Fibroblast of villous mesenchyme (primary cell): Measurements from ENCODE around the gene PSAPL1. TPM values are rescaled to one million over a fixed set of nuclear protein-coding genes. Genes with fewer than 3 reads are reported as not detected.
"Not testable (repeated sequence)": the region's sequence is repeated elsewhere in the genome, so short reads cannot be mapped to it uniquely, and the experiment has no call there.

Experiments
- DNase-seq: peaks from one replicate; pipeline ENCODE4 v3.0.0-alpha.2; 2010; ENCODE audit warnings: low read depth
- H3K4me3 ChIP-seq: 2 replicates; pipeline ENCODE4 v1.5.1; 2011; ENCODE audit warnings: low read depth, mild to moderate bottlenecking, low read length
- total RNA-seq: library from RNA; depleted of rRNA; stranded (reverse); fragments of >200 nt; gene quantifications from 2 replicates; pipeline ENCODE4 v1.2.3, GENCODE V29; 2012
- TF ChIP-seq, protein P1 (sequence below): IDR thresholded peaks from 2 replicates; pipeline ENCODE4 v1.5.1; 2012; ENCODE audit warnings: low read depth, mild to moderate bottlenecking, low read length; ENCODE audit not compliant: insufficient read depth

PSAPL1 gene
- total RNA-seq, 1 donor: not detected

DNA sequence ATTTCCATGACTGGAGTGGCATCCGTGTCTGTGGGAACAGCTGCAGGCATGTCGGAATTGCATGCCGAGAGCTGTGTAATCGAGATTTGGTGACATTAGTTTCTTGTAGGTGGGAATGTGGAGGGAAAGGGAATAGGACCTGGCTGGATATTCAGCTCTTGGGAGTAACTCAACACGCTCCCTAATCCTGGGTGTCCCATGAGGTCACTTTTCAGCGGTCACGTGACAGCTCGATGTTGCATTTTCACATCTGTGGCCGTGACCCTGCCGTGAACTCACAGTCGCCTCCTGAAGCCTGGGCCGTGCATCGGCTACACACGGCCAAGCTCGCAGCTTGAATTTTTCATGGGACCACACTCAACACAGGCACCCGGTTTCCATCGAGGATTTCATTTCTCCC is 25.8 kb upstream of the PSAPL1 start:
- H3K4me3 ChIP-seq: no peak overlapping the region
- DNase-seq: peak; percentile 8

DNA sequence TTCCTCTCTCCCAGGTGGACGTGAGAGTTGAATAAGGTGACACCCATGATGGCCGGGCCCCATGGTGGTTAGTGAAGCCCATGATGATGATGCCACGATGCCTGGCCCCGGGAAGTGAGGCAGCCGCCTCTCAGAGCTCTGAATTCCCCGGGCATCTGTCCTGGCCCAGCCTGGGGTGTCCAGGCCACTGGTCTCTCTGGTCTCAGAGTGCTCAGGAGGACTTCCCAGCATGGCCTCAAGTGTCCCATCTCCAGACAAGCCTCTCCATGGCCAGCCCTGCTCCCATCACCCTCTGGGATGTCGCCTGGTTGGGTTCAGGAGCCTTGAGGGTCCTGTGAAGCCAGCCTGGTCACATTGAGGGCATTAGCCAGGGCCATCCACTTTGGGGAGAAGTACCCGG is 24.7 kb upstream of the PSAPL1 start:
- H3K4me3 ChIP-seq: no peak overlapping the region
- no peak for DNase-seq
- TF ChIP-seq, protein P1, sequence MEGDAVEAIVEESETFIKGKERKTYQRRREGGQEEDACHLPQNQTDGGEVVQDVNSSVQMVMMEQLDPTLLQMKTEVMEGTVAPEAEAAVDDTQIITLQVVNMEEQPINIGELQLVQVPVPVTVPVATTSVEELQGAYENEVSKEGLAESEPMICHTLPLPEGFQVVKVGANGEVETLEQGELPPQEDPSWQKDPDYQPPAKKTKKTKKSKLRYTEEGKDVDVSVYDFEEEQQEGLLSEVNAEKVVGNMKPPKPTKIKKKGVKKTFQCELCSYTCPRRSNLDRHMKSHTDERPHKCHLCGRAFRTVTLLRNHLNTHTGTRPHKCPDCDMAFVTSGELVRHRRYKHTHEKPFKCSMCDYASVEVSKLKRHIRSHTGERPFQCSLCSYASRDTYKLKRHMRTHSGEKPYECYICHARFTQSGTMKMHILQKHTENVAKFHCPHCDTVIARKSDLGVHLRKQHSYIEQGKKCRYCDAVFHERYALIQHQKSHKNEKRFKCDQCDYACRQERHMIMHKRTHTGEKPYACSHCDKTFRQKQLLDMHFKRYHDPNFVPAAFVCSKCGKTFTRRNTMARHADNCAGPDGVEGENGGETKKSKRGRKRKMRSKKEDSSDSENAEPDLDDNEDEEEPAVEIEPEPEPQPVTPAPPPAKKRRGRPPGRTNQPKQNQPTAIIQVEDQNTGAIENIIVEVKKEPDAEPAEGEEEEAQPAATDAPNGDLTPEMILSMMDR: no peak

More for the DNA sequence above, 25.8 kb upstream of the PSAPL1 start:
- TF ChIP-seq, protein P1: no peak

DNA sequence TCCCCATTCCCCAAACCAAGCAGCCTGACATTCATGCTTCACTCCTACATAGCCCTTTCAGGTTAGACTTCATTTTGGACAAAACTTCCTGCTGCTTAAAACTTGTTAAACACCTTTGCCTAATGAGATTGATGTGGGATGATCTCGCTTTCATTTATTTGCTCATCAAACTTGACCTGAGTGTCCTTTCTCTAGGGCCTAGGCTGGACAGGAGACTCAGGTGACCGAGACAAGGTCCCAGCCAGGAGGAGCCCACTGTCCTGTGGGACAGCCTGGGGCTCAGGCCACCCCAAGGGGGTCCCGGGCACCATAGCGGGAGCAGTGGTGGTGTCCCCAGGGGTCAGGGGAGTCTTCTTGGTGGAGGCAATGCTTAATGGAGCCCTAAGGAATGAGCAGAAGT is 23.7 kb upstream of the PSAPL1 start:
- H3K4me3 ChIP-seq: no peak overlapping the region
- TF ChIP-seq, protein P1: no peak
- no peak for DNase-seq

DNA sequence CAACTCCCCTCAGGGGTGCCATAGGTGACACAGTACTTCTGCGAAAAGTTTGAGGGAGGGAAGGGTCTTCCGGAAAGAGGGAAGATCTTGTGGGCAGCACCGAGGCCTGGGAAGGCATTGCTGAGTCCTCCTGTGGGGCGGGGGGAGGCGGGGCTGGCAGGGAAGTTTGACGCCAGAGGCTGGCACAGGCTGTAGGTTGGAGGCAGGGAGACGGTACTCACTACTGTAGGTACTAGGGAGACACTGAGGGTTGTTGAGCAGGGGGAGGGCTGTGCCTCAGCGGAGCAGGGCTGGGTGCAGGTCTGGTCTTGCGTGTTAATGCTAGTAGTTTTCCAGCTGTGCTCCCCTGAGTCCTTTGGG is 23.3 kb upstream of the PSAPL1 start:
- H3K4me3 ChIP-seq: no peak overlapping the region
- no peak for DNase-seq
- TF ChIP-seq, protein P1: no peak

DNA sequence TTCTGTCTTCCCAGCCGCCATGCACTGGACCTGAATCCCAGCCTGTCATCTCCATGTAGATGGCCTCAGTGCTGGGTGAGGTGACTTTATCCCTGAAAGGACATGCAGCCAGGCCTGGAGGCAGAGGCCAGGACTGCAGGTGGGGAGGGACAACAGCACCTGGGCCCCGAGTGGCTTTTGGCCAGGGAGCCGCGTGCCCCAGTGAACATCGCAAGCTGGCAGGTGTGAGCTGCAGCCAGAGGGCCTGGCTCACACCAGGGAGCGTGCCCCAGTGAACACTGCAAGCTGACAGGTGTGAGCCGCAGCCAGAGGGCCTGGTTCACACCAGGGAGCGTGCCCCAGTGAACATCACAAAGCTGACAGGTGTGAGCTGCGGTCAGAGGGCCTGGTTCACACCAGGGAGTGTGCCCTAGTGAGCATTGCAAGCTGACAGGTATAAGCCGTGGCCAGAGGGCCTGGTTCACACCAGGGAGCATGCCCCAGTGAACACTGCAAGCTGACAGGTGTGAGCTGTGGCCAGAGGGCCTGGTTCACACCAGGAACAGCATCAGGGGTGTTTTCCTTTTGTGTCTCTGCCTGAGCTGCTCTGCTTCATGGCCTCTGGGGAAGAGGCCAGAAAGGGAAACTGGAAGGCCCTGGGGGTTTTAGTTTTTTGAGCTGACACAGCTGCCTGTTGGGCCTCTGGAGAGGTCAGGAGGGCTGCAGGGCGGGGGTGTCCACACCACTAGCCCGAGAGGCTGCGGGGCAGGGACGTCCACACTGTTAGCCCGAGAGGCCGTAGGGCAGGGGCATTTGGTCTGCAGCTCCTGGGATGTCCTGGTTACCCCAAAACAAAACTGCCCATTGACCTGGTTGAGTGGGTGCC is 22.7 kb upstream of the PSAPL1 start:
- H3K4me3 ChIP-seq: no peak overlapping the region
- TF ChIP-seq, protein P1: no peak
- no peak for DNase-seq

DNA sequence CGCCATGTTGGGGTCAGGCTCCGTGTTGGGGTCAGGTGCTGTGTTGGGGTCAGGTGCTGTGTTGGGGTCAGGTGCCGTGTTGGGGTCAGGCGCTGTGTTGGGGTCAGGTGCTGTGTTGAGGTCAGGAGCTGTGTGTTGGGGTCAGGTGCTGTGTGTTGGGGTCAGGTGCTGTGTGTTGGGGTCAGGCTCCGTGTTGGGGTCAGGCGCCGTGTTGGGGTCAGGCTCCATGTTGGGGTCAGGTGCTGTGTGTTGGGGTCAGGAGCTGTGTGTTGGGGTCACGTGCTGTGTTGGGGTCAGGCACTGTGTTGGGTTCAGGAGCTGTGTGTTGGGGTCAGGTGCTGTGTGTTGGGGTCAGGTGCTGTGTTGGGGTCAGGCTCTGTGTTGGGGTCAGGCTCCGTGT is 18.1 kb upstream of the PSAPL1 start:
- not testable (repeated sequence) for DNase-seq

DNA sequence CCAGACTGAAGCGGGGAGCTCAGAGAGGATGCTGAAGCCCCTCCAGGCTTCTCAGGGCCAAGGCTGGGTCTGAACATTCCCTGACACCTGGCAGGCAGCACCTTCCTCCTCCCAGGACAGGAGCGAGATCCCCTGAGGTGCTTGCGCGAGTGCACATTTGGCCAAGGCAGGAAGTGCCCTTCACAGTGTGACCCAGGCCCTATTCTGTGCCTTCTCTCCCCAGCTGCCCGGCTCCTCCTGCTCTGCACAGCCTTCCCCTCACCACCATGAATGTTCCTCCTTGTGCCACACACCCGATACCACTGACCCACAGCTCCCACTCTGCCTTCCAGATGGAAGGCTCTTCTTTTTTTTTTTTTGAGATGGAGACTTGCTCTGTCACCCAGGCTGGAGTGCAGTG is 17.1 kb upstream of the PSAPL1 start:
- no peak overlapping the region for H3K4me3 ChIP-seq
- TF ChIP-seq, protein P1: no peak
- DNase-seq: no peak

More for the DNA sequence above, 18.1 kb upstream of the PSAPL1 start:
- H3K4me3 ChIP-seq: not testable (repeated sequence)
